ENCODE measurements around the gene VPS52.
"Not testable (repeated sequence)": the region's sequence is repeated elsewhere in the genome, so short reads cannot be mapped to it uniquely, and the experiment has no call there.

VPS52 gene

GRCh38 chr6:33243476-33243875, 28.2 kb downstream of the VPS52 start:
- TF ChIP-seq CTCF (conservative IDR thresholded peaks at IDR 0.05; ENCODE audit: low read depth, low read length): no peak
- H3K4me3 ChIP-seq (ENCODE audit: low read length): no peak overlapping the region
- no peak for DNase-seq (ENCODE audit: low read depth)

- TF ChIP-seq CTCF (conservative IDR thresholded peaks at IDR 0.05; ENCODE audit: low read depth, low read length): no peak
- no peak overlapping the region for H3K4me3 ChIP-seq (ENCODE audit: low read length)
- no peak for DNase-seq (ENCODE audit: low read depth)
These were observed 29.7 kb downstream of the VPS52 start for GRCh38 chr6:33241968-33242367.

GRCh38 chr6:33237741-33238140, 33.9 kb downstream of the VPS52 start:
- no peak for DNase-seq (ENCODE audit: low read depth)
- no peak overlapping the region for H3K4me3 ChIP-seq (ENCODE audit: low read length)
- no peak for TF ChIP-seq CTCF (conservative IDR thresholded peaks at IDR 0.05; ENCODE audit: low read depth, low read length)

GRCh38 chr6:33236852-33237251, 34.8 kb downstream of the VPS52 start:
- H3K4me3 ChIP-seq (ENCODE audit: low read length): no peak overlapping the region
- DNase-seq (ENCODE audit: low read depth): no peak
- no peak for TF ChIP-seq CTCF (conservative IDR thresholded peaks at IDR 0.05; ENCODE audit: low read depth, low read length)

- no peak overlapping the region for H3K4me3 ChIP-seq (ENCODE audit: low read length)
- TF ChIP-seq CTCF (conservative IDR thresholded peaks at IDR 0.05; ENCODE audit: low read depth, low read length): no peak
- no peak for DNase-seq (ENCODE audit: low read depth)
These were observed 35.3 kb downstream of the VPS52 start for GRCh38 chr6:33236328-33236727.

GRCh38 chr6:33235221-33235634, 36.4 kb downstream of the VPS52 start:
- DNase-seq (ENCODE audit: low read depth): no peak
- no peak for TF ChIP-seq CTCF (conservative IDR thresholded peaks at IDR 0.05; ENCODE audit: low read depth, low read length)
- H3K4me3 ChIP-seq (ENCODE audit: low read length): no peak overlapping the region

- not testable (repeated sequence) for H3K4me3 ChIP-seq (ENCODE audit: low read length); DNase-seq (ENCODE audit: low read depth)
These were observed 45.1 kb downstream of the VPS52 start for GRCh38 chr6:33226503-33227120.

Data from retinal pigment epithelial cell (primary cell).